22Rv1 (cell line): ENCODE results near the gene HLA-F.

Experiments
- ZFX ChIP-seq: fragments of 450-650 bp; IDR thresholded peaks from 2 replicates; pipeline ENCODE4 v1.6.1; 2017; ENCODE audit warnings: antibody characterized with exemption, borderline replicate concordance
- TF ChIP-seq, protein P1 (sequence below): fragments of 450-650 bp; IDR thresholded peaks from 2 replicates; pipeline ENCODE4 v1.5.1; 2017; ENCODE audit warnings: mild to moderate bottlenecking

DNA sequence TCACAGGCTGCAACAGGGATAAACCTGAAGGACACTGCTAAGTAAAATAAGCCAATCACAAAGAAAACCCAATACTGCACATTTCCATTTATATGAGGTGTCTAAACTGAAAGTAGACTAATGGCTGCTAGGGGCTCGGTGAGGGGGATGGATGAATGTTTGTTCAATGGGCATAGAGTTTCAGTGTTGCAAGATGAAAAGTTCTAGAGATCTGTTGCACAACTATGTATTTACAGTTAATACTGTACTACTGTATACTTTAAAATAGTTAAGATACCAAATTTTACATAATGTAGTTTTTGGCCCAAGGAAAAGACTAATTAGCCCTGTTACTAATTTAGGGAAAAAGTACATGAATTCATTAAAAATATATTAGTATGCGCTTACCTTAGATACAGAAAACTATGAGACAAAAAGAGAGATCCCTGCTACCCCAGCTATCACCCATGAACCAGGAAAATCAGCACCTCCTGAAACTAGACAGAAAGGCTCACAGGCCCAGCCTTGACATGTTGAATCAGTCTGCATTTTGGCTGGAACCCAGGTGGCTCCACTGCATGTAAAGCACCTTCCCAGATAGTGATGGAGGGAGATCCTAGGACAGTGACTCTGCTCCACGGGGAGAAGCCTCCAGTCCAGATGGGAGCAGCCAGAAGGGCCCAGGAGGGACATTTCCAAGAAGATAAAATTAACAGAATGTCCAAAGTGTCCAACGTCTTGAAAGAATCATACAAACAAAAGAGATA, 16.1 kb downstream of the HLA-F start:
- TF ChIP-seq, protein P1, sequence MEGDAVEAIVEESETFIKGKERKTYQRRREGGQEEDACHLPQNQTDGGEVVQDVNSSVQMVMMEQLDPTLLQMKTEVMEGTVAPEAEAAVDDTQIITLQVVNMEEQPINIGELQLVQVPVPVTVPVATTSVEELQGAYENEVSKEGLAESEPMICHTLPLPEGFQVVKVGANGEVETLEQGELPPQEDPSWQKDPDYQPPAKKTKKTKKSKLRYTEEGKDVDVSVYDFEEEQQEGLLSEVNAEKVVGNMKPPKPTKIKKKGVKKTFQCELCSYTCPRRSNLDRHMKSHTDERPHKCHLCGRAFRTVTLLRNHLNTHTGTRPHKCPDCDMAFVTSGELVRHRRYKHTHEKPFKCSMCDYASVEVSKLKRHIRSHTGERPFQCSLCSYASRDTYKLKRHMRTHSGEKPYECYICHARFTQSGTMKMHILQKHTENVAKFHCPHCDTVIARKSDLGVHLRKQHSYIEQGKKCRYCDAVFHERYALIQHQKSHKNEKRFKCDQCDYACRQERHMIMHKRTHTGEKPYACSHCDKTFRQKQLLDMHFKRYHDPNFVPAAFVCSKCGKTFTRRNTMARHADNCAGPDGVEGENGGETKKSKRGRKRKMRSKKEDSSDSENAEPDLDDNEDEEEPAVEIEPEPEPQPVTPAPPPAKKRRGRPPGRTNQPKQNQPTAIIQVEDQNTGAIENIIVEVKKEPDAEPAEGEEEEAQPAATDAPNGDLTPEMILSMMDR = no peak
- no peak for TF ChIP-seq ZFX
